ENCODE results near the gene VPS4B. TPM values are rescaled to one million over a fixed set of nuclear protein-coding genes. Genes with fewer than 3 reads are reported as not detected.
A peak's percentile ranks its signal among the peaks of the same experiment; 100 is the strongest.

Gene VPS4B
- total and polyA plus RNA-seq, 10 of the 15 experiments (the other 5 are each of a cell fraction or from before 2014, with no cell fraction given) = 21.4 to 37.6 (median 29.8) TPM

DNA sequence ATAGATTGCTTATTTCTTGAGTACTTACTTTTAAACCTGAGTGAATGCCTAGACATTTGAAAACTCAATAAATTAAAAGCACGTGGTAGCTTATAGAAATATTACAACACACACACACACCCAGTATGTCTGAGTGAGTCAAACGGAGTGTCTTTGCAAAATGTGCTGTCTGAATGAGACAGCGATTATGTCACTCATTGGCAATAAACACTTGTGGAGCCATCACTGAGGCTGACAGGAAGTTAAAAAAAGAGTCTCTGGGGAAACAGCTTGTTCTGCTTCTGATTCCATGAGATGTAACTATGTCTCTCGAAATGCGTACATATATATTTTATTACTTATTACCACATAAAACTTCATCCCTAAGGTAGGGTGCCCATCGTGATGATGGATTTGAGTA lies 22.3 kb upstream of the VPS4B start:
- no peak overlapping the region for H3K27ac ChIP-seq (ENCODE audit: control insufficient read depth, insufficient read depth)
- H3K4me1 ChIP-seq (ENCODE audit: control insufficient read depth, insufficient read depth, low read length) = no peaks in the 10 kb centered on the region
- H3K9me3 ChIP-seq (replicated peaks; ENCODE audit: control insufficient read depth, insufficient read depth, low read length) = no peaks in the 10 kb centered on the region
- no peak overlapping the region for H3K9ac ChIP-seq (ENCODE audit: control insufficient read depth, insufficient read depth, low read length)
- FAIRE-seq (no peak), DNase-seq (ENCODE audit: low read depth, low spot score) (no peak), ATAC-seq (peak; percentile 12; the same call in 1 of the 3 replicates)
- H4K20me1 ChIP-seq (ENCODE audit: control insufficient read depth, insufficient read depth) = no peaks in the 10 kb centered on the region
- ChIA-PET RAD21 (ENCODE audit: unreplicated experiment) (interaction anchor here (1.5 kb wide), 1 partner anchor 428 kb away, joined by 5 read pairs; no protein-coding TSS in a partner anchor), POLR2A (no interaction called here), CTCF (interaction anchor here (0.5 to 1.4 kb wide), 2 partner anchors 13 to 128 kb away, joined by 3 read pairs; no protein-coding TSS in a partner anchor), SMC1A (ENCODE audit: uncharacterized antibody, unreplicated experiment) (interaction anchor here (0.6 to 1.1 kb wide), 3 partner anchors 81 to 1072 kb away, joined by 3 read pairs; no protein-coding TSS in a partner anchor)
- no peaks in the 10 kb centered on the region for H3K79me2 ChIP-seq (ENCODE audit: control insufficient read depth, insufficient read depth, low read length)
- H2AFZ ChIP-seq (ENCODE audit: control insufficient read depth, low read depth, low read length) = peak overlapping the region; percentile 30
- H3K4me2 ChIP-seq (ENCODE audit: control insufficient read depth, insufficient read depth) = no peak overlapping the region
- H3K4me3 ChIP-seq = no peak overlapping the region
- no peaks in the 10 kb centered on the region for H3K36me3 ChIP-seq (ENCODE audit: control insufficient read depth in 2 of 2, insufficient read depth in 2 of 2, low read length in 1 of 2)
- in situ Hi-C loops (cut with MboI) (loop anchor here (5.0 kb wide), 1 partner anchor 427 kb away; no protein-coding TSS in a partner anchor), intact Hi-C loops (cut with micrococcal nuclease; ENCODE audit: unreplicated experiment) (no loop called here)
- 21% methylated on average over 6 of the region's 6 CpGs for WGBS (ENCODE audit: insufficient coverage, insufficient replicate concordance, low lambda C conversion rate, missing lambda C conversion rate)
- H3K27me3 ChIP-seq (replicated peaks in 1 of 2; ENCODE audit: control insufficient read depth in 2 of 2, insufficient read depth in 2 of 2, low read length in 1 of 2) = no peaks in the 10 kb centered on the region
- TF ChIP-seq, protein P1, sequence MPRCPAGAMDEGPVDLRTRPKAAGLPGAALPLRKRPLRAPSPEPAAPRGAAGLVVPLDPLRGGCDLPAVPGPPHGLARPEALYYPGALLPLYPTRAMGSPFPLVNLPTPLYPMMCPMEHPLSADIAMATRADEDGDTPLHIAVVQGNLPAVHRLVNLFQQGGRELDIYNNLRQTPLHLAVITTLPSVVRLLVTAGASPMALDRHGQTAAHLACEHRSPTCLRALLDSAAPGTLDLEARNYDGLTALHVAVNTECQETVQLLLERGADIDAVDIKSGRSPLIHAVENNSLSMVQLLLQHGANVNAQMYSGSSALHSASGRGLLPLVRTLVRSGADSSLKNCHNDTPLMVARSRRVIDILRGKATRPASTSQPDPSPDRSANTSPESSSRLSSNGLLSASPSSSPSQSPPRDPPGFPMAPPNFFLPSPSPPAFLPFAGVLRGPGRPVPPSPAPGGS (IDR thresholded peaks at IDR 0.05; ENCODE audit: borderline replicate concordance, insufficient read depth, low read depth, low read length, poor library complexity, severe bottlenecking) = peak; percentile 44
- TF ChIP-seq GABPA (IDR thresholded peaks at IDR 0.05; ENCODE audit: low read depth) = no peak
- no TSS peak for BruUV-seq (replicated peaks)

DNA sequence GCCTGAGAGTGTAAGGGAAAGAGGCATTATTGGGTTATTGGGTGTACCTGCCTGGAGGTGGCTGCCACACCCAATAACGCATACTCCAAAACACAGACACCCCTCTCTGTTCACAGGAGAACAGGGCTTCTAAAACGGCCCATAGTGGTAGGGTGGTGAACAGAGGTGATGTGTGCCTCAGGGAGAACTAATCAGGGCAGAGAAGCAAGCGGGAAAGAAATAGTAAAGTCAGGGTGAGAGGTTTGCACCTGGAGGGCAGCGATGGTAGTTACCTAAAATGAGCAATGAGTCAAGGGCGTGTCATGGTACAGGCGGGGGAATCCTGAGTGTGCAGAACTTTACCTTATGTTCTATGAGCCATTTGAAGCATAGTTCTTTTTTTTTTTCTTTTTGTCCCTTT lies 21.6 kb upstream of the VPS4B start:
- in situ Hi-C loops (cut with MboI) = loop anchor here (5.0 kb wide), 1 partner anchor 427 kb away; no protein-coding TSS in a partner anchor
- RAD21 ChIA-PET (ENCODE audit: unreplicated experiment) = interaction anchor here (1.5 kb wide), 1 partner anchor 427 kb away, joined by 5 read pairs; no protein-coding TSS in a partner anchor
- DNase-seq (ENCODE audit: low read depth, low spot score) (no peak), ATAC-seq (no peak), FAIRE-seq (no peak)
- TF ChIP-seq CREB1 (IDR thresholded peaks at IDR 0.05; ENCODE audit: low read depth) (no peak), SRF (IDR thresholded peaks at IDR 0.05; ENCODE audit: low read depth in 2 of 2, low read length in 2 of 2) (no peak), CHD4 (IDR thresholded peaks at IDR 0.05) (no peak), MEF2A (IDR thresholded peaks at IDR 0.05; ENCODE audit: insufficient read depth, low read depth, low read length) (no peak), RELA (IDR thresholded peaks at IDR 0.05; ENCODE audit: borderline replicate concordance, partially characterized antibody) (no peak)
- Histone ChIP-seq H3K36me3 (ENCODE audit: control insufficient read depth in 2 of 2, insufficient read depth in 2 of 2, low read length in 1 of 2) (no peaks in the 10 kb centered on the region), H3K9me3 (replicated peaks; ENCODE audit: control insufficient read depth, insufficient read depth, low read length) (no peaks in the 10 kb centered on the region), H3K4me1 (ENCODE audit: control insufficient read depth, insufficient read depth, low read length) (no peaks in the 10 kb centered on the region), H3K79me2 (ENCODE audit: control insufficient read depth, insufficient read depth, low read length) (no peaks in the 10 kb centered on the region), H3K4me2 (ENCODE audit: control insufficient read depth, insufficient read depth) (no peak overlapping the region), H3K4me3 (no peak overlapping the region), H3K27ac (ENCODE audit: control insufficient read depth, insufficient read depth) (no peak overlapping the region), H3K9ac (ENCODE audit: control insufficient read depth, insufficient read depth, low read length) (no peak overlapping the region), H2AFZ (ENCODE audit: control insufficient read depth, low read depth, low read length) (no peak overlapping the region), H3K27me3 (replicated peaks in 1 of 2; ENCODE audit: control insufficient read depth in 2 of 2, insufficient read depth in 2 of 2, low read length in 1 of 2) (no peaks in the 10 kb centered on the region), H4K20me1 (ENCODE audit: control insufficient read depth, insufficient read depth) (no peaks in the 10 kb centered on the region)
- intact Hi-C loops (cut with micrococcal nuclease; ENCODE audit: unreplicated experiment) = no loop called here
- SMC1A ChIA-PET (ENCODE audit: uncharacterized antibody, unreplicated experiment) = no interaction called here
- 67% methylated on average over 6 of the region's 6 CpGs for WGBS (ENCODE audit: insufficient coverage, insufficient replicate concordance, low lambda C conversion rate, missing lambda C conversion rate)
- CTCF ChIA-PET = interaction anchor here (0.5 to 1.4 kb wide), 3 partner anchors 13 to 476 kb away, joined by 3 read pairs; no protein-coding TSS in a partner anchor
- no TSS peak for BruUV-seq (replicated peaks)
- POLR2A ChIA-PET = no interaction called here

Data from GM12878 (cell line).